Nephron progenitor cell (in vitro differentiated cells): Measurements from ENCODE around the gene GATAD2B.

Experiments
- DNase-seq: peaks from one replicate; pipeline ENCODE4 v3.0.0; 2021
- H3K27ac Mint-ChIP-seq: 2 replicates; pipeline ENCODE4 v1.8.0; 2021; ENCODE audit warnings: mild to moderate bottlenecking, moderate library complexity, mixed read lengths
- H3K27me3 Mint-ChIP-seq: 2 replicates; pipeline ENCODE4 v1.8.0; 2021; ENCODE audit warnings: mild to moderate bottlenecking, low read depth, mixed read lengths; ENCODE audit not compliant: poor library complexity
- H3K36me3 Mint-ChIP-seq: 2 replicates; pipeline ENCODE4 v1.8.0; 2021; ENCODE audit warnings: low read depth, mixed read lengths
- H3K4me1 Mint-ChIP-seq: 2 replicates; pipeline ENCODE4 v1.8.0; 2021; ENCODE audit warnings: mixed read lengths
- H3K4me3 Mint-ChIP-seq: 2 replicates; pipeline ENCODE4 v1.8.0; 2021; ENCODE audit warnings: mild to moderate bottlenecking, moderate library complexity, mixed read lengths
- H3K9me3 Mint-ChIP-seq: 2 replicates; pipeline ENCODE4 v1.8.0; 2021; ENCODE audit warnings: mild to moderate bottlenecking, moderate library complexity, mixed read lengths
- CTCF ChIP-seq: fragments of 200-600 bp; sonication (generic); IDR thresholded peaks from 2 replicates; pipeline ENCODE4 v1.5.0; 2021; ENCODE audit warnings: antibody characterized with exemption

Gene GATAD2B

GRCh38 chr1:153936011-153936802 lies 13.4 kb upstream of the GATAD2B start:
- Mint-ChIP-seq H3K9me3 (no peaks in the 10 kb centered on the region), H3K4me3 (no peak overlapping the region), H3K4me1 (no peaks in the 10 kb centered on the region), H3K27ac (no peak overlapping the region), H3K36me3 (peaks cover 61% of the 10 kb centered on the region), H3K27me3 (peaks cover 2% of the 10 kb centered on the region)
- no peak for TF ChIP-seq CTCF
- no peak for DNase-seq

DNA sequence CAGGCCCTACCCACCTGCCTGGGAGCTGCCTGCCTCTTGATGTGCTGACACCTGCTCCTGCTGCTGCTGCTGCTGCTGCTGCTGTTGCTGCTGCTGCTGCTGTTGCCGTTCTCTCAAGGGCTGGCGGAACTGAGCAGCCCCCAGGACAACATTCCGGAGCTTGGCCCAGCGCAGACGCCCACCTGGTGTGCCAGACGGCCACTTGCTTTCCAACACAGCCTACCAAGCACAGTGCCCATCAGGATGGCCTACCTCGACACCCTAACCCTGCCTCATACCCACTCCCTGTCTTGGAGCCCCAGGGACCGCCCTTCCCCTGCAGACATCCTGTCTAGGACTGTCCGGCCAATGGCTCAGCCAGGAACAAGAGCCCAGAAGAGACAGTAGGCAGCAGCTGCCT lies 12.0 kb upstream of the GATAD2B start:
- Mint-ChIP-seq H3K27me3 (peaks cover 2% of the 10 kb centered on the region), H3K27ac (no peak overlapping the region), H3K9me3 (no peaks in the 10 kb centered on the region), H3K4me3 (no peak overlapping the region), H3K36me3 (peaks cover 58% of the 10 kb centered on the region), H3K4me1 (no peaks in the 10 kb centered on the region)
- no peak for DNase-seq
- TF ChIP-seq CTCF = no peak

DNA sequence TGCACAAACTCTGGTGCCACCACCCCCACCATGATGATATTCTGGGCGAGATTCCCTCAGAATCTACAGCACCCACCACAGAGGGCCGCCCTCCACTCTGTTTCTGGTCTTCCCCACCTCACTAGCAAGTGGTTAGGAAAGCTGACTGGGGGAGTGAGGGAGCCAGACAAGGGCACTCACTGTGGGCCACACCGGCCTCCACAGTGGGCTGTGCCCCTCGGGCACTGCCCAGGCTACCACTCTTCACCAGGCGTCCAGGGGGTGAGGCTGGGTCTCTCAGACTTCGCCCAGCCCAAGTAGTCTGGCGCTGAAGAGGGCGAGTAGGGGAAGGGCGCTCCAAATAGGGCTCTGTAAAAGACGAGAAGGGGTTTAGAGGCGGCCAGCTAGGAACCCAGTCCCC lies 11.2 kb upstream of the GATAD2B start:
- no peak overlapping the region for H3K27ac Mint-ChIP-seq
- no peak for DNase-seq
- no peaks in the 10 kb centered on the region for H3K4me1 Mint-ChIP-seq
- peaks cover 2% of the 10 kb centered on the region for H3K27me3 Mint-ChIP-seq
- H3K4me3 Mint-ChIP-seq = no peak overlapping the region
- no peaks in the 10 kb centered on the region for H3K9me3 Mint-ChIP-seq
- peaks cover 51% of the 10 kb centered on the region for H3K36me3 Mint-ChIP-seq
- TF ChIP-seq CTCF = no peak

DNA sequence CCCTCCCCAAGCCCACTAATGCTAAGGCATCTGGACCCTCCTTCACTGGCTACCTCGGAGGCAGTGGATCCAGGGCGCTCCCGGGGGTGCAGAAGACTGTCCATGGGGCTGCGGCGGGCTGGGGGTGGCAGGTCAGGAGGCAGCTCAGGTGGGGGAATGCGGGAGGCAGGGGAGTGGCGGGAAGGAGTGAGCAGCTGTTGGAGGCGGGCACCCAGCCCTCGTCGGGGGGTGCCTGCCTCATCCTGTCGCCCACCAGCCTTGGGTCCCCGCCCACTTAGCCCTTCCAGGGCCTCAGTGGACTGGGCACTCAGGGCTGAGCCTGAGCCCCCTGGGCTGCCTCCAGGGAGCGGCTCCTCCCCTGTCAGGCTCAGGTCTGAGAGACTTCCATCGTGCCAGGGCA lies 10.7 kb upstream of the GATAD2B start:
- H3K4me1 Mint-ChIP-seq = no peaks in the 10 kb centered on the region
- no peak overlapping the region for H3K4me3 Mint-ChIP-seq
- TF ChIP-seq CTCF = no peak
- H3K27me3 Mint-ChIP-seq = peaks cover 2% of the 10 kb centered on the region
- peaks cover 47% of the 10 kb centered on the region for H3K36me3 Mint-ChIP-seq
- DNase-seq = no peak
- H3K27ac Mint-ChIP-seq = no peak overlapping the region
- H3K9me3 Mint-ChIP-seq = no peaks in the 10 kb centered on the region

DNA sequence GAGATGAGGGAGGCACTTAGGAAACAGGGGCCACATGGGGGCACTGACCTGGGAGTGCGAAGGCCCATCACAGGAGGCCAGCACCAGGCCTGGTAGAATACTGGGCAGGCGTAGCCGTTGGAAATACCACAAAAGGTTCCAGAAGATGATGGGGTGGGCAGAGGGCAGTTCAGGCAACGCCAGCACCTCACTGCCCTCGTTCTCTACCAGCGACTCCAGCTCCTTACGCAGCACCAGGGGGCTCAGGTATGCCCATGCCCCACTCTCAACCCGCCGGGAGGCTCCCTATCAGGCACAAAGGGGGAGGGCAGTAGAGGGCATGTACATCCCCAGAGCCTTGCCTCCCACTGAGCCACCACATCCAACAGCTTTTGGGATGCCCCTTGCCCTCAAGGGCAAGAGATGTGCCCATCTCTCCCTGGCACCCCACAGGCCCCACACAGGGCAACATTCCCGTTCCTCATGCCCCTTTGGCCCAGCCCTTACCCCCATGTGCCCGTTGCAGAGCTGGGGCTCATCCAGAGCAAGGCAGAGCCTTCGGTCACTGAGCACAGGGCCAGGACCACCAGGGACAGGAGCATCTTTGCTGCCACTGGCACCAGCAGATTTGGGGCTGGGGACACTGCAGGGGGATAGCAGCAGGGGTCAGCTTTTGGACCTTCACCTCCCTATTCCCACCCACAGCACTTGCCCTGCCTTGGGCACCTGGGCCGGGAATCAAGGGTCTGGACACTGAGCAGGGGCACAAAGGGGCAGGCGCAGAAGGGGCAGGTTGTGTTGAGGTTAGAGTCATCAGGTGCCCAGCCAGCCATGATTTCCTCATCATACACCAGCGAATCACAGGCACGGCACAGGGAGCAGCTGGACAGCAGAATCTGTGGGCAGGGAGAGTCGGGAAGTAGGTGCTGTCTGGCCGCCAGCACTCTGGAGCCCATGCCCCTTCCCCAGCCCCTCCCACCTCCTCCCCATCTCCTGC lies 9.7 kb upstream of the GATAD2B start:
- DNase-seq = no peak
- Mint-ChIP-seq H3K9me3 (no peaks in the 10 kb centered on the region), H3K4me1 (no peaks in the 10 kb centered on the region), H3K27me3 (peaks cover under 1% of the 10 kb centered on the region), H3K36me3 (peaks cover 43% of the 10 kb centered on the region), H3K4me3 (no peak overlapping the region), H3K27ac (no peak overlapping the region)
- TF ChIP-seq CTCF = no peak
